Neural cell (in vitro differentiated cells): Measurements from ENCODE around the gene TBC1D16. TPM values are rescaled to one million over a fixed set of nuclear protein-coding genes. Genes with fewer than 3 reads are reported as not detected.

Source experiments
- H2AFZ ChIP-seq: fragments of 200-600, 300-800 bp; sonication (generic), shearing (Covaris generic); 2 replicates; pipeline ENCODE4 v1.6.0; 2014; ENCODE audit warnings: low read depth, mild to moderate bottlenecking, antibody characterized with exemption, low read length, moderate library complexity
- H3F3A ChIP-seq: fragments of 200-600 bp; shearing (Covaris generic); 2 replicates; pipeline ENCODE4 v1.6.1; 2016; ENCODE audit warnings: mild to moderate bottlenecking, moderate library complexity, mixed read lengths, antibody characterized with exemption, low read length; ENCODE audit not compliant: insufficient read depth, poor library complexity, severe bottlenecking
- H3K27ac ChIP-seq: fragments of 200-600, 300-800 bp; sonication (generic), shearing (Covaris generic); 2 replicates; pipeline ENCODE4 v1.5.1; 2014; ENCODE audit warnings: mild to moderate bottlenecking, low read length, moderate library complexity
- H3K27me3 ChIP-seq: fragments of 300-800, 200-600 bp; sonication (generic), shearing (Covaris generic); 2 replicates; pipeline ENCODE4 v1.6.0; 2014; ENCODE audit warnings: mild to moderate bottlenecking, low read depth, low read length, moderate library complexity; ENCODE audit not compliant: insufficient read depth
- H3K36me3 ChIP-seq: fragments of 300-800, 200-600 bp; sonication (generic), shearing (Covaris generic); 2 replicates; pipeline ENCODE4 v1.5.1; 2014; ENCODE audit warnings: mild to moderate bottlenecking, antibody characterized with exemption, low read length, moderate library complexity; ENCODE audit not compliant: insufficient read depth
- H3K4me2 ChIP-seq: fragments of 300-800, 200-600 bp; sonication (generic), shearing (Covaris generic); 2 replicates; pipeline ENCODE4 v1.6.0; 2014; ENCODE audit warnings: mild to moderate bottlenecking, low read length
- H3K4me3 ChIP-seq: fragments of 300-800, 200-600 bp; sonication (generic), shearing (Covaris generic); 2 replicates; pipeline ENCODE4 v1.5.1; 2014; ENCODE audit warnings: mild to moderate bottlenecking, low read length, moderate library complexity
- H3K79me2 ChIP-seq: fragments of 200-600 bp; shearing (Covaris generic); replicated peaks from 2 replicates; pipeline ENCODE4 v1.6.0; 2014; ENCODE audit warnings: mild to moderate bottlenecking, low read length, moderate library complexity; ENCODE audit not compliant: insufficient read depth
- H3K9ac ChIP-seq: fragments of 300-800, 200-600 bp; sonication (generic), shearing (Covaris generic); 2 replicates; pipeline ENCODE4 v1.6.1; 2016; ENCODE audit warnings: mild to moderate bottlenecking, low read length, mixed read lengths
- H3K9me2 ChIP-seq: fragments of 200-600 bp; shearing (Covaris generic); 2 replicates; pipeline ENCODE4 v1.6.1; 2016; ENCODE audit warnings: mild to moderate bottlenecking, low read length, mixed read lengths; ENCODE audit not compliant: insufficient read depth
- H3K9me3 ChIP-seq: fragments of 200-600, 300-800 bp; sonication (generic), shearing (Covaris generic); 2 replicates; pipeline ENCODE4 v1.6.1; 2016; ENCODE audit warnings: mild to moderate bottlenecking, mixed run types, low read length, moderate library complexity, mixed read lengths
- H4K20me1 ChIP-seq: fragments of 200-600 bp; shearing (Covaris generic); 2 replicates; pipeline ENCODE4 v1.6.1; 2016; ENCODE audit warnings: mild to moderate bottlenecking, mixed run types; ENCODE audit not compliant: insufficient read depth
- CTCF ChIP-seq: fragments of 450-650 bp; IDR thresholded peaks from 2 replicates; pipeline ENCODE4 v1.5.1; 2014; ENCODE audit warnings: antibody characterized with exemption, mild to moderate bottlenecking, moderate library complexity; ENCODE audit not compliant: poor library complexity, severe bottlenecking
- EP300 ChIP-seq: fragments of 450-650 bp; conservative IDR thresholded peaks from 2 replicates; pipeline ENCODE4 v1.6.1; 2014; ENCODE audit warnings: antibody characterized with exemption, mild to moderate bottlenecking, moderate library complexity; ENCODE audit not compliant: poor library complexity, severe bottlenecking
- EZH2 ChIP-seq: fragments of 200-600, 300-800 bp; shearing (Covaris generic), sonication (generic); IDR thresholded peaks from 2 replicates; pipeline ENCODE4 v1.6.1; 2014; ENCODE audit warnings: antibody characterized with exemption, low read length, borderline replicate concordance, mild to moderate bottlenecking; ENCODE audit not compliant: insufficient read depth, poor library complexity, severe bottlenecking
- MXI1 ChIP-seq: fragments of 450-650 bp; conservative IDR thresholded peaks from 2 replicates; pipeline ENCODE4 v1.6.1; 2014; ENCODE audit warnings: antibody characterized with exemption, mild to moderate bottlenecking; ENCODE audit not compliant: poor library complexity, severe bottlenecking
- POLR2AphosphoS5 ChIP-seq: IDR thresholded peaks from 2 replicates; pipeline ENCODE4 v1.6.1; 2012
- RAD21 ChIP-seq: fragments of 450-650 bp; conservative IDR thresholded peaks from 2 replicates; pipeline ENCODE4 v1.6.1; 2014; ENCODE audit warnings: antibody characterized with exemption, mild to moderate bottlenecking, moderate library complexity
- SMC3 ChIP-seq: fragments of 450-650 bp; conservative IDR thresholded peaks from 2 replicates; pipeline ENCODE4 v1.6.1; 2014; ENCODE audit warnings: antibody characterized with exemption, mild to moderate bottlenecking, moderate library complexity; ENCODE audit not compliant: poor library complexity
- TAF1 ChIP-seq: IDR thresholded peaks from 2 replicates; pipeline ENCODE4 v1.6.1; 2012; ENCODE audit warnings: low read depth
- polyA plus RNA-seq: library from polyadenylated mRNA; depleted of rRNA; stranded (reverse); fragments of >200 nt; gene quantifications from 2 replicates; pipeline ENCODE4 v1.2.3, GENCODE V29; 2014
- TF ChIP-seq, protein P1 (sequence below): IDR thresholded peaks from 2 replicates; pipeline ENCODE4 v1.6.1; 2012; ENCODE audit warnings: borderline replicate concordance

TBC1D16 gene
- polyA plus RNA-seq, 1 donor from 2014 or later = 19.8 TPM

DNA sequence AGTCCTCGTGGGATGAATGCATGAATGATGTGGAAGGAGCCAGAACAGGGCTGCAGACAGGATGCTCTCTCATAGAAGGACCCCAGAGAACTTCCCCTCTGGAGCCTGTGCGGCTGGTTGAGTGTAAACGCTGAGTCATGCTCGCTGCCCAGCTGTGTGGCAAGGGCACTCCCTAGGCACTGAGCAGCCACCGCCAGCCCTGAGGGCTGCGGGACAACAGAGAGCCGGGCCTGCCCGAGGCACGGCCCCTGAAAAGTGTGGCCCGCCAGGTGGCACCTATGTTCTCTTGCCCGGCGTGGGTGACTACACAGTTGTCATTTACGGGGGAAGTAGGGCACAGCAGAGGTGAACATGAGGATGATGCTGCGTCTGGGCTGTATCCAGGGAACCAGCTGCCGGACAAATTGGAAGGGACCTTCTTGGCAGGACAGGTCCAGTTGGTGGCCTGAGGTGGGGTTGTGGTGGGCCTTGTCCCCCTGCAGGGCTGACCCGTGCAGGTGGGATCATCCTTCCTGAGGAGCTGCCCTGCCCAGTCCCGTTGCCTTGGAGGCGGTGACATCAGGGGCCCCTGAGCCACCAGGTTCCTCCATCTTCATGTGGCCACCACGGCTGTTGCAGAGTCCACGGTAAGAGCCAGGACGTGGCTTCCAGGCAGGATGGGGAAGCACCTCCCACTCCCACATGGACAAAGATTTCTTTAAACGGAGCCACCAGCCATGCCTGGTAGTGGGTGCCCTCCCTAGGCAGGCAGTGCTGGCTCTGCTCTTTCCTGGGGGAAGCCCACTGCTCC is 101.6 kb downstream of the TBC1D16 start:
- Histone ChIP-seq H3K9me3 (no peaks in the 10 kb centered on the region), H3K79me2 (no peaks in the 10 kb centered on the region), H4K20me1 (no peaks in the 10 kb centered on the region), H3K9me2 (no peaks in the 10 kb centered on the region), H3K4me2 (no peak overlapping the region), H3K4me3 (no peak overlapping the region), H3K9ac (no peak overlapping the region), H3K27me3 (no peaks in the 10 kb centered on the region), H3K36me3 (no peaks in the 10 kb centered on the region), H3K27ac (no peak overlapping the region), H2AFZ (no peak overlapping the region), H3F3A (no peaks in the 10 kb centered on the region)
- TF ChIP-seq CTCF (no peak), POLR2AphosphoS5 (no peak), MXI1 (no peak), RAD21 (no peak), EP300 (no peak), SMC3 (no peak), TAF1 (no peak), EZH2 (no peak)
- TF ChIP-seq, protein P1, sequence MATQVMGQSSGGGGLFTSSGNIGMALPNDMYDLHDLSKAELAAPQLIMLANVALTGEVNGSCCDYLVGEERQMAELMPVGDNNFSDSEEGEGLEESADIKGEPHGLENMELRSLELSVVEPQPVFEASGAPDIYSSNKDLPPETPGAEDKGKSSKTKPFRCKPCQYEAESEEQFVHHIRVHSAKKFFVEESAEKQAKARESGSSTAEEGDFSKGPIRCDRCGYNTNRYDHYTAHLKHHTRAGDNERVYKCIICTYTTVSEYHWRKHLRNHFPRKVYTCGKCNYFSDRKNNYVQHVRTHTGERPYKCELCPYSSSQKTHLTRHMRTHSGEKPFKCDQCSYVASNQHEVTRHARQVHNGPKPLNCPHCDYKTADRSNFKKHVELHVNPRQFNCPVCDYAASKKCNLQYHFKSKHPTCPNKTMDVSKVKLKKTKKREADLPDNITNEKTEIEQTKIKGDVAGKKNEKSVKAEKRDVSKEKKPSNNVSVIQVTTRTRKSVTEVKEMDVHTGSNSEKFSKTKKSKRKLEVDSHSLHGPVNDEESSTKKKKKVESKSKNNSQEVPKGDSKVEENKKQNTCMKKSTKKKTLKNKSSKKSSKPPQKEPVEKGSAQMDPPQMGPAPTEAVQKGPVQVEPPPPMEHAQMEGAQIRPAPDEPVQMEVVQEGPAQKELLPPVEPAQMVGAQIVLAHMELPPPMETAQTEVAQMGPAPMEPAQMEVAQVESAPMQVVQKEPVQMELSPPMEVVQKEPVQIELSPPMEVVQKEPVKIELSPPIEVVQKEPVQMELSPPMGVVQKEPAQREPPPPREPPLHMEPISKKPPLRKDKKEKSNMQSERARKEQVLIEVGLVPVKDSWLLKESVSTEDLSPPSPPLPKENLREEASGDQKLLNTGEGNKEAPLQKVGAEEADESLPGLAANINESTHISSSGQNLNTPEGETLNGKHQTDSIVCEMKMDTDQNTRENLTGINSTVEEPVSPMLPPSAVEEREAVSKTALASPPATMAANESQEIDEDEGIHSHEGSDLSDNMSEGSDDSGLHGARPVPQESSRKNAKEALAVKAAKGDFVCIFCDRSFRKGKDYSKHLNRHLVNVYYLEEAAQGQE = no peak

DNA sequence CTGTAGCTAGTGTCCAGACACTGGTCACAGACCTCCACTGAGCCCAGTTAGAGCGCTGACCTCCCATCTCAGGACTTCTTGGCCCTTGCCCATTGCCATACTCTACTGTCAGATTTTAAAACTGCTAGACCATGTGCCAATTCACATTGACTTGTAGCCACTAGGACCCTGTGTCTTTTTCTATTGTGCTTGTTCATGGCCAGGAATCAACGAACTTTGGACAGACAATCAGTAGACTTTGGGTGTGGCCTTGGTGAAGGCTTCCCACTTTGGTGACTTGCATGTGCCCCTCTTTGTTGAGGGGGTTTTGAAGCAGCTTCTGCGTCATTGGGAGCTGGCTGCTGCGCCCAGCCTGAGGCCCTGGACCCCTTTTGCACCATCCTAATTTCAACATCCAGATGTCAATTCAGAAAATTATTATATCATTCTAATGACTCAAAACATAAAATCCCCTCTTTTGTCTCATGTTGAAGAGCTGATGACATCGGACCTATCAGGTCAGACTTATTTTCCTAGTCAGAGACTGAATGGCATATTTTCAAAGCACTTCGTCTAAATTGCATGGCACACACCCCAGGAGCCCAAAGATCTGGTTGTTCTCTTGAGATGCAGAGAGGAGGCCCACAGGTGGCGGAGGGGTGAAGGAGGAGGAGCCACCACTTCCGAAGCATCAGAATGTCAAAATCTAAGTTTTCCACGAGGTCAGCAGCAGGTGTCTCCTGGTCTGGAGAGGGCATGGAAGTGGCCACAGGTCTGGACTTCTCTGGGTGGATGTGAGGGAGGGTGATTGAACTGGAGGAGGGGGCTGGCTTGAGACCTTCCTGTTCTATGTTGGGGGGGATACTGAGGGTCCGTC is 103.0 kb downstream of the TBC1D16 start:
- Histone ChIP-seq H3K9me3 (no peaks in the 10 kb centered on the region), H3K27me3 (no peaks in the 10 kb centered on the region), H3K9ac (no peak overlapping the region), H3K9me2 (no peaks in the 10 kb centered on the region), H3F3A (no peaks in the 10 kb centered on the region), H3K4me3 (no peak overlapping the region), H4K20me1 (no peaks in the 10 kb centered on the region), H3K36me3 (no peaks in the 10 kb centered on the region), H3K79me2 (no peaks in the 10 kb centered on the region), H2AFZ (no peak overlapping the region), H3K27ac (no peak overlapping the region), H3K4me2 (no peak overlapping the region)
- TF ChIP-seq SMC3 = no peak
- TF ChIP-seq, protein P1 = no peak
- TF ChIP-seq CTCF = no peak
- TF ChIP-seq EZH2 = no peak
- TF ChIP-seq TAF1 = no peak
